ENCODE results near the gene SPATA31C1.

- TF ChIP-seq, protein P1, sequence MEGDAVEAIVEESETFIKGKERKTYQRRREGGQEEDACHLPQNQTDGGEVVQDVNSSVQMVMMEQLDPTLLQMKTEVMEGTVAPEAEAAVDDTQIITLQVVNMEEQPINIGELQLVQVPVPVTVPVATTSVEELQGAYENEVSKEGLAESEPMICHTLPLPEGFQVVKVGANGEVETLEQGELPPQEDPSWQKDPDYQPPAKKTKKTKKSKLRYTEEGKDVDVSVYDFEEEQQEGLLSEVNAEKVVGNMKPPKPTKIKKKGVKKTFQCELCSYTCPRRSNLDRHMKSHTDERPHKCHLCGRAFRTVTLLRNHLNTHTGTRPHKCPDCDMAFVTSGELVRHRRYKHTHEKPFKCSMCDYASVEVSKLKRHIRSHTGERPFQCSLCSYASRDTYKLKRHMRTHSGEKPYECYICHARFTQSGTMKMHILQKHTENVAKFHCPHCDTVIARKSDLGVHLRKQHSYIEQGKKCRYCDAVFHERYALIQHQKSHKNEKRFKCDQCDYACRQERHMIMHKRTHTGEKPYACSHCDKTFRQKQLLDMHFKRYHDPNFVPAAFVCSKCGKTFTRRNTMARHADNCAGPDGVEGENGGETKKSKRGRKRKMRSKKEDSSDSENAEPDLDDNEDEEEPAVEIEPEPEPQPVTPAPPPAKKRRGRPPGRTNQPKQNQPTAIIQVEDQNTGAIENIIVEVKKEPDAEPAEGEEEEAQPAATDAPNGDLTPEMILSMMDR (conservative IDR thresholded peaks at IDR 0.05 in 1 of 2, IDR thresholded peaks at IDR 0.05 in 1 of 2; ENCODE audit: low read depth in 1 of 2, low read length in 2 of 2), result no peak
- no peak for TF ChIP-seq EZH2 (IDR thresholded peaks at IDR 0.05; ENCODE audit: low read length, missing control alignments)
Measured at GRCh38 chr9:87958591-87958990, 40.8 kb downstream of the SPATA31C1 start.

Data from fibroblast of lung (primary cell).